Subcutaneous abdominal adipose tissue (tissue), 5 donors: ENCODE measurements around the gene CCDC181.

Source experiments
- H3K27ac ChIP-seq: one replicate; pipeline ENCODE4 v1.7.0; 2013; ENCODE audit warnings: low read depth, mild to moderate bottlenecking, inconsistent platforms, low read length, moderate library complexity
- H3K27me3 ChIP-seq, 5 donors: one replicate each; pipeline ENCODE4 v1.7.0; 2013; ENCODE audit warnings: low read length in 5 of 5, inconsistent platforms in 1 of 5; ENCODE audit not compliant: control insufficient read depth in 5 of 5, insufficient read depth in 4 of 5
- H3K36me3 ChIP-seq, 5 donors: one replicate each; pipeline ENCODE4 v1.7.0; 2013; ENCODE audit warnings: low read length in 5 of 5; ENCODE audit not compliant: control insufficient read depth in 5 of 5, insufficient read depth in 5 of 5
- H3K4me1 ChIP-seq, 5 donors: one replicate each; pipeline ENCODE4 v1.7.0; 2013; ENCODE audit warnings: low read length in 5 of 5, mild to moderate bottlenecking in 3 of 5, moderate library complexity in 1 of 5; ENCODE audit not compliant: control insufficient read depth in 5 of 5, insufficient read depth in 5 of 5
- H3K4me3 ChIP-seq, 5 donors: one replicate each; pipeline ENCODE4 v1.7.0; 2013; ENCODE audit warnings: low read length in 5 of 5, low read depth in 1 of 5
- H3K9ac ChIP-seq, 5 donors: one replicate each; pipeline ENCODE4 v1.7.0; 2013; ENCODE audit warnings: low read length in 5 of 5, mild to moderate bottlenecking in 4 of 5, moderate library complexity in 3 of 5
- H3K9me3 ChIP-seq, 5 donors: one replicate each; pipeline ENCODE4 v1.7.0; 2013; ENCODE audit warnings: low read length in 5 of 5; ENCODE audit not compliant: control insufficient read depth in 5 of 5
- donor health status: healthy.
- donor health status: healthy.
- donor health status: healthy.
- donor health status: healthy.
- donor health status: healthy.

CCDC181 gene

DNA sequence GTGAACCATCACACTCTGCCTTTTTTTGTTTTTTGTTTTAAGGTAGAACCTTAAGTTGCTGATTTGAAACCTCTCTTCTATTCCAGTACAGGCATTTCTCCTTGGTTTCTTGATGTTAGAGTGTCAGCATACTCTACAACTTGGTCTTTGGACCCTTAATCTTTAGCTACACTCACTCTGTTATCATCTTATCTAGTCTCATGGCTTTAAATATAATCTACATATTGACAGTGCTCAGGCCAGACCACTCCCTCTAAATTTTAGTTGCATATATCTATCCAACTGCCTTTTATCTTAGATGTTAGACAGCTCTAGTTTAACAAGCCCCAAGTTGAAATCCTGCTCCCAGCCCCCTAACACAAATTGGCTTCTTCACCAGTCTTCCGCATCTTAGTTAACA, 81.8 kb downstream of the CCDC181 start:
- no peak overlapping the region for H3K27ac ChIP-seq
- H3K9ac ChIP-seq = no peak overlapping the region
- no peak overlapping the region for H3K4me3 ChIP-seq
- H3K36me3 ChIP-seq = no peaks in the 10 kb centered on the region
- H3K27me3 ChIP-seq = no peaks in the 10 kb centered on the region
- no peaks in the 10 kb centered on the region for H3K9me3 ChIP-seq
- no peaks in the 10 kb centered on the region for H3K4me1 ChIP-seq
